SK-N-SH treated with all-trans-retinoic acid at 6 μM for 48 hours (cell line): Measurements from ENCODE around the gene TWF2.

Experiments
- RARB ChIP-seq: fragments of 250-450 bp; sonication (Bioruptor Pico); IDR thresholded peaks from 2 replicates; pipeline ENCODE4 v1.8.0; 2021; ENCODE audit warnings: mild to moderate bottlenecking, moderate library complexity
- ZNF70 ChIP-seq: fragments of 450-650 bp; formaldehyde crosslinking; IDR thresholded peaks from 2 replicates; pipeline ENCODE4 v1.5.0; 2020; ENCODE audit warnings: mild to moderate bottlenecking, moderate library complexity

DNA sequence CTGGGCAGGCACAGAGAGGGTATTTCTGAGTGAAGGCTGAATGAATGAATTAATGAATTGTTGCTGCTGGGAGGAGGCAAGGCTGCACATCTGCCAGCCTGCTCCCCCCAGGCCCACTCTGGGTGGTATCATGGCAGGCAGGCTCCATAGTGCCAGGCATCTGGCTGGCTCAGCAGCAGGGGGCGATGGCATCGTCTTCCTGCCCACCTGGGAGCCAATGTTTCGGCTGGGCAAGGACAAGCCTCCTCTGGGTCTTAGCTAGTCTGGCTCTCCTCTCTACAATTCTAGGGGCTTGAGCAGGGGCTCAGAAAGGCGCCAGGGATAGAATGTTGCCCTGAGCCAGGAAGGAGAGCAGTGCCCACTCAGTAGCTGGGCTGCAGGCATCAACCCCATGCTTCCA, 11.8 kb downstream of the TWF2 start:
- no peak for TF ChIP-seq ZNF70 (CRISPR knock-in tag)
- no peak for TF ChIP-seq RARB (CRISPR knock-in tag)
